H9 (cell line): Measurements from ENCODE around the gene DGCR2. TPM values are rescaled to one million over a fixed set of nuclear protein-coding genes. Genes with fewer than 3 reads are reported as not detected.

ENCODE experiments used
- DNase-seq: peaks from one replicate; pipeline ENCODE4 v3.0.0-alpha.2; 2017
- H2AFZ ChIP-seq: one replicate; pipeline ENCODE4 v1.6.1; 2013; ENCODE audit warnings: mild to moderate bottlenecking, low read length, control low read depth, moderate library complexity
- H2AK5ac ChIP-seq: 2 replicates; pipeline ENCODE4 v1.6.1; 2013; ENCODE audit warnings: low read length, control low read depth, mixed read lengths; ENCODE audit not compliant: insufficient read length
- H2BK120ac ChIP-seq: one replicate; pipeline ENCODE4 v1.6.1; 2013; ENCODE audit warnings: low read depth, mild to moderate bottlenecking, low read length, control low read depth, inconsistent platforms; ENCODE audit not compliant: poor library complexity, severe bottlenecking
- H2BK12ac ChIP-seq: 2 replicates; pipeline ENCODE4 v1.6.1; 2013; ENCODE audit warnings: low read length, control low read depth, mixed read lengths, low read depth; ENCODE audit not compliant: insufficient read length
- H2BK15ac ChIP-seq: 2 replicates; pipeline ENCODE4 v1.6.1; 2013; ENCODE audit warnings: low read depth, low read length, control low read depth
- H2BK20ac ChIP-seq: one replicate; pipeline ENCODE4 v1.6.1; 2013; ENCODE audit warnings: low read depth, mild to moderate bottlenecking, low read length, control low read depth, inconsistent platforms; ENCODE audit not compliant: poor library complexity, severe bottlenecking
- H2BK5ac ChIP-seq: 2 replicates; pipeline ENCODE4 v1.6.1; 2013; ENCODE audit warnings: low read length, control low read depth, mixed read lengths; ENCODE audit not compliant: insufficient read length
- H3K14ac ChIP-seq: 2 replicates; pipeline ENCODE4 v1.6.1; 2013; ENCODE audit warnings: low read length, control low read depth; ENCODE audit not compliant: insufficient read depth
- H3K18ac ChIP-seq: 2 replicates; pipeline ENCODE4 v1.6.1; 2013; ENCODE audit warnings: low read depth, mild to moderate bottlenecking, mixed read lengths, low read length, control low read depth; ENCODE audit not compliant: insufficient read length
- H3K23ac ChIP-seq: 2 replicates; pipeline ENCODE4 v1.6.1; 2013; ENCODE audit warnings: low read length, control low read depth, mixed read lengths, low read depth; ENCODE audit not compliant: insufficient read length
- H3K23me2 ChIP-seq: 2 replicates; pipeline ENCODE4 v1.6.1; 2013; ENCODE audit warnings: low read depth, mild to moderate bottlenecking, mixed read lengths, low read length, control low read depth; ENCODE audit not compliant: insufficient read length, poor library complexity, severe bottlenecking
- H3K27ac ChIP-seq: 2 replicates; pipeline ENCODE4 v1.5.1; 2013; ENCODE audit warnings: low read length, control low read depth, mixed read lengths, low read depth; ENCODE audit not compliant: insufficient read length
- H3K27me3 ChIP-seq: 2 replicates; pipeline ENCODE4 v1.6.1; 2013; ENCODE audit warnings: low read length, control low read depth, inconsistent platforms; ENCODE audit not compliant: insufficient read depth
- H3K4ac ChIP-seq: 2 replicates; pipeline ENCODE4 v1.6.1; 2013; ENCODE audit warnings: low read depth, mild to moderate bottlenecking, control low read depth, inconsistent platforms, low read length, moderate library complexity
- H3K4me1 ChIP-seq: 2 replicates; pipeline ENCODE4 v1.6.1; 2013; ENCODE audit warnings: low read length, control low read depth, inconsistent platforms; ENCODE audit not compliant: insufficient read depth
- H3K4me2 ChIP-seq: 2 replicates; pipeline ENCODE4 v1.6.1; 2013; ENCODE audit warnings: low read length, control low read depth, mixed read lengths; ENCODE audit not compliant: insufficient read length, insufficient read depth
- H3K56ac ChIP-seq: 2 replicates; pipeline ENCODE4 v1.6.1; 2013; ENCODE audit warnings: low read depth, mild to moderate bottlenecking, mixed read lengths, low read length, control low read depth; ENCODE audit not compliant: insufficient read length
- H3K79me1 ChIP-seq: 2 replicates; pipeline ENCODE4 v1.6.1; 2013; ENCODE audit warnings: low read depth, mild to moderate bottlenecking, moderate library complexity, low read length, control low read depth, inconsistent platforms; ENCODE audit not compliant: insufficient read depth, poor library complexity, severe bottlenecking
- H3K79me2 ChIP-seq: 2 replicates; pipeline ENCODE4 v1.6.1; 2013; ENCODE audit warnings: low read length, control low read depth, inconsistent platforms; ENCODE audit not compliant: insufficient read depth
- H3K9ac ChIP-seq: 2 replicates; pipeline ENCODE4 v1.6.1; 2013; ENCODE audit warnings: low read length, control low read depth, mixed read lengths; ENCODE audit not compliant: insufficient read length; ENCODE audit errors: extremely low read depth
- H3K9me3 ChIP-seq: one replicate; pipeline ENCODE4 v1.6.1; 2013; ENCODE audit warnings: low read depth, low read length, inconsistent platforms; ENCODE audit not compliant: control insufficient read depth
- H3T11ph ChIP-seq: one replicate; pipeline ENCODE4 v1.6.1; 2013; ENCODE audit warnings: mild to moderate bottlenecking, low read length, control low read depth, inconsistent platforms
- H4K20me1 ChIP-seq: one replicate; pipeline ENCODE4 v1.6.1; 2013; ENCODE audit not compliant: control insufficient read depth, insufficient read length, insufficient read depth
- H4K5ac ChIP-seq: 2 replicates; pipeline ENCODE4 v1.6.1; 2013; ENCODE audit warnings: low read depth, mild to moderate bottlenecking, mixed read lengths, low read length, control low read depth; ENCODE audit not compliant: insufficient read length
- H4K8ac ChIP-seq: replicated peaks from 2 replicates; pipeline ENCODE4 v1.6.1; 2013; ENCODE audit warnings: low read length, control low read depth, mixed read lengths, low read depth; ENCODE audit not compliant: insufficient read length
- H4K91ac ChIP-seq: 2 replicates; pipeline ENCODE4 v1.6.1; 2013; ENCODE audit warnings: low read depth, mild to moderate bottlenecking, moderate library complexity, mixed read lengths, low read length, control low read depth; ENCODE audit not compliant: insufficient read length
- H3K27ac Mint-ChIP-seq, 3 experiments: 2 replicates in 2 of 3; 3 replicates in 1 of 3; pipeline ENCODE4 v1.8.0; 2020 to 2021; ENCODE audit warnings: mixed read lengths in 3 of 3, mild to moderate bottlenecking in 1 of 3, moderate library complexity in 1 of 3
- H3K27me3 Mint-ChIP-seq: 2 replicates; pipeline ENCODE4 v1.8.0; 2021; ENCODE audit warnings: low read depth, mild to moderate bottlenecking, moderate library complexity, mixed read lengths
- H3K36me3 Mint-ChIP-seq, 3 experiments: 2 replicates in 2 of 3; 3 replicates in 1 of 3; pipeline ENCODE4 v1.8.0; 2020 to 2021; ENCODE audit warnings: low read depth in 3 of 3, mixed read lengths in 3 of 3; ENCODE audit not compliant: insufficient read depth in 1 of 3
- H3K4me1 Mint-ChIP-seq, 2 experiments: 2 replicates each; pipeline ENCODE4 v1.8.0; 2020; ENCODE audit warnings: mixed read lengths in 2 of 2
- H3K4me3 Mint-ChIP-seq, 2 experiments: 2 replicates in 1 of 2; 3 replicates in 1 of 2; pipeline ENCODE4 v1.8.0; 2020 to 2021; ENCODE audit warnings: mild to moderate bottlenecking in 2 of 2, mixed read lengths in 2 of 2, moderate library complexity in 1 of 2
- H3K9me3 Mint-ChIP-seq, 2 experiments: 2 replicates in 1 of 2; 3 replicates in 1 of 2; pipeline ENCODE4 v1.8.0; 2020; ENCODE audit warnings: mild to moderate bottlenecking in 2 of 2, mixed read lengths in 2 of 2, moderate library complexity in 1 of 2
- CTCF ChIP-seq: fragments of 200-600 bp; sonication (generic); conservative IDR thresholded peaks from 3 replicates; pipeline ENCODE4 v1.8.0; 2021; ENCODE audit warnings: antibody characterized with exemption, mild to moderate bottlenecking
- WGBS: extraction: QIAGEN DNeasy Blood & Tissue Kit; methylation state at CpG from one replicate; pipeline ENCODE4 v1.1.7; 2013; ENCODE audit warnings: missing lambda C conversion rate, low lambda C conversion rate, mixed read lengths; ENCODE audit not compliant: insufficient read length; ENCODE audit errors: extremely low coverage; 5-methylcytosine and 5-hydroxymethylcytosine counted together
- total RNA-seq: library from RNA; stranded (reverse); gene quantifications from 2 replicates; pipeline ENCODE4 v1.2.1, GENCODE V29; 2021

The DGCR2 gene
- total RNA-seq, 1 experiment from 2014 or later = 47.2 TPM

DNA sequence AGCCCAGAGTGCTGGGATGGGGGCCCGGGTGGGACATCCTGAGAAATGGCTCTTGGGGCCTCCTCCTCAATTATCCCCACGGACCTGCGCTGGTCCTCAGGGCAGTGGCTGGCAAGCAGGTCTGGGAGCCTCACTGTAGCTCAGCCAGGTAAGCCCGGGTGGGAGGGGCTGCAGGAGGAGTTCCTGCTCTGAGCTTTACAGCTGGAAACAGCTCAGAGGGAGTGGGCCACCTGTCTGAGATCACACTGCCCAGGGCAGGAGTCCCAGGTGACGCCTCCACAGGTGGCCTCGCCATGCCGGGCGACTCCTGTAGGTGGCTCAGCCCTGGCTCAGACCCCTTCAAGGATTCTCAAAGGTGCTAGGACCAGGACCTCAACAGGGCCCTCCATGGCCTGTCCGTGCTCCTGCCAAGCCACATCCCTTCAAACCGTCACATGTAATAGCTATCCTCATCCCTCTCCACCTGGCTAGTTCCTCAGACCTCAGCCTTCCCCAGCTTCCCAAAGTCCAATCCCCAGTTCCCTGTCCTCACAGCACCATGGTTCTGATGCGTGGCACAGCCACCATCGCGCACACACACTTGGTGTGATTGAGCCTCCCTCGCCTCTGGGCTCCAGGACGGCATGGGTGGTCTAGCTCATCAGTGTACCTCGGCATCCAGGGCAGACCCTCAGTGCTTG lies 5.3 kb upstream of the DGCR2 start:
- no peak for TF ChIP-seq CTCF
- no peak overlapping the region for H2BK15ac ChIP-seq
- H3K23ac ChIP-seq = no peak overlapping the region
- H3K4me1 Mint-ChIP-seq = peaks cover 8 to 10% of the 10 kb centered on the region in 2 experiments
- no peak overlapping the region for H4K8ac ChIP-seq
- no peaks in the 10 kb centered on the region for H3K79me1 ChIP-seq
- H2BK20ac ChIP-seq = no peak overlapping the region
- H3K9ac ChIP-seq = no peak overlapping the region
- H3K4me2 ChIP-seq = no peak overlapping the region
- no peaks in the 10 kb centered on the region; the same call in 1 of the 2 replicates for H3K4me1 ChIP-seq
- no peak overlapping the region for H3K4me3 Mint-ChIP-seq
- no peak overlapping the region for H3K18ac ChIP-seq
- no peak overlapping the region for H2BK5ac ChIP-seq
- H4K5ac ChIP-seq = no peak overlapping the region
- H2BK12ac ChIP-seq = no peak overlapping the region
- H2AFZ ChIP-seq = no peak overlapping the region
- H3K27ac Mint-ChIP-seq = no peak overlapping the region
- no peaks in the 10 kb centered on the region for H4K20me1 ChIP-seq
- no peaks in the 10 kb centered on the region for H3K9me3 ChIP-seq
- no peak overlapping the region for H2BK120ac ChIP-seq
- DNase-seq = no peak
- peaks cover 0 to 14% (median 8%) of the 10 kb centered on the region in 3 experiments; a peak in 5 of 7 replicates for H3K36me3 Mint-ChIP-seq
- H3K23me2 ChIP-seq = peaks cover 2% of the 10 kb centered on the region
- H3K27me3 ChIP-seq = no peaks in the 10 kb centered on the region
- H3K9me3 Mint-ChIP-seq = no peaks in the 10 kb centered on the region; a peak in 3 of 5 replicates
- no peak overlapping the region for H3K14ac ChIP-seq
- H3K27me3 Mint-ChIP-seq = peaks cover 18% of the 10 kb centered on the region
- H4K91ac ChIP-seq = no peak overlapping the region
- H3T11ph ChIP-seq = no peak overlapping the region
- no peaks in the 10 kb centered on the region for H3K79me2 ChIP-seq
- no peak overlapping the region for H2AK5ac ChIP-seq
- H3K27ac ChIP-seq = no peak overlapping the region
- no peak overlapping the region for H3K56ac ChIP-seq
- no peak overlapping the region for H3K4ac ChIP-seq
- no CpG with 5 or more reads among the region's 16 CpGs for WGBS
